Kidney (tissue), 14 donors: ENCODE data around the gene ABCG2. TPM values are rescaled to one million over a fixed set of nuclear protein-coding genes. Genes with fewer than 3 reads are reported as not detected.

Experiments used
- DNase-seq, 5 donors: peaks; one replicate each; pipeline ENCODE4 v3.0.0-alpha.2; 2013 to 2020
- FAIRE-seq: peaks from 2 replicates; lab custom pipeline; 2012; peaks lifted over from hg19 to GRCh38; lab: Jason Lieb, UNC
- H3K27ac ChIP-seq, 2 donors: one replicate each; pipeline ENCODE4 v1.7.0; 2013; ENCODE audit warnings: low read depth in 2 of 2, low read length in 2 of 2, inconsistent platforms in 1 of 2
- H3K27me3 ChIP-seq: one replicate; pipeline ENCODE4 v1.7.1; 2013; ENCODE audit warnings: low read length, inconsistent platforms; ENCODE audit not compliant: control insufficient read depth, insufficient read depth
- H3K36me3 ChIP-seq, 3 donors: one replicate each; pipeline versions ENCODE4 v1.7.0 to v1.7.1; 2013; ENCODE audit warnings: low read length in 3 of 3, control low read depth in 1 of 3, inconsistent platforms in 1 of 3; ENCODE audit not compliant: insufficient read depth in 3 of 3, control insufficient read depth in 2 of 3
- H3K4me1 ChIP-seq, 3 donors: one replicate each; pipeline versions ENCODE4 v1.7.0 to v1.7.1; 2013; ENCODE audit warnings: low read length in 3 of 3, inconsistent platforms in 1 of 3, low read depth in 1 of 3; ENCODE audit not compliant: control insufficient read depth in 2 of 3, insufficient read depth in 2 of 3
- H3K4me3 ChIP-seq, 3 donors: one replicate each; pipeline versions ENCODE4 v1.7.0 to v1.8.1; 2013; ENCODE audit warnings: low read length in 3 of 3, control low read depth in 1 of 3, inconsistent platforms in 1 of 3
- H3K9ac ChIP-seq, 3 donors: one replicate each; pipeline versions ENCODE4 v1.7.0 to v1.7.1; 2013; ENCODE audit warnings: low read length in 3 of 3, control low read depth in 1 of 3, inconsistent platforms in 1 of 3
- H3K9me3 ChIP-seq, 3 donors: one replicate each; pipeline versions ENCODE4 v1.7.0 to v1.7.1; 2013; ENCODE audit warnings: low read length in 3 of 3, control low read depth in 1 of 3, inconsistent platforms in 1 of 3; ENCODE audit not compliant: control insufficient read depth in 2 of 3, insufficient read depth in 1 of 3
- intact Hi-C: fragments of 100-400 bp; cut with DNase I; formaldehyde crosslinking; loops from one replicate; pipeline ENCODE4 v1.11.1; 2022
- polyA plus RNA-seq: library from polyadenylated mRNA; stranded (reverse); fragments of 350-450 nt; fragmentation: Illumina TruSeq; extraction: RNeasy Lipid Tissue Mini Kit (QIAGEN cat#74804); gene quantifications from one replicate; pipeline ENCODE4 v1.2.3, GENCODE V29; 2014; ENCODE audit warnings: low read depth, low replicate concordance; ENCODE audit not compliant: insufficient read depth
- total RNA-seq: library from RNA; stranded (reverse); fragmentation: NEBNext Ultra II Directional; extraction: Animal tissue kit (Norgen Biotek cat#: 25700); gene quantifications from one replicate; pipeline ENCODE4 v1.2.1, GENCODE V29; 2021
- TF ChIP-seq, protein P1 (sequence below): IDR thresholded peaks from 3 replicates; pipeline ENCODE4 v1.5.1; 2012; ENCODE audit warnings: mild to moderate bottlenecking, moderate library complexity, borderline replicate concordance; ENCODE audit not compliant: insufficient read depth; ENCODE audit errors: extremely low read depth
- donor health status: control.
- donor health status: control.
- donor health status: control.
- donor health status: control.
- donor health status: control.
- donor health status: DM: yes; HTN: yes; CAD: no.
- donor health status: Normal renal cell carcinoma (clear cell type).

ABCG2 gene
- total and polyA plus RNA-seq, 2 donors from 2014 or later: 1.5 to 4.7 TPM

DNA sequence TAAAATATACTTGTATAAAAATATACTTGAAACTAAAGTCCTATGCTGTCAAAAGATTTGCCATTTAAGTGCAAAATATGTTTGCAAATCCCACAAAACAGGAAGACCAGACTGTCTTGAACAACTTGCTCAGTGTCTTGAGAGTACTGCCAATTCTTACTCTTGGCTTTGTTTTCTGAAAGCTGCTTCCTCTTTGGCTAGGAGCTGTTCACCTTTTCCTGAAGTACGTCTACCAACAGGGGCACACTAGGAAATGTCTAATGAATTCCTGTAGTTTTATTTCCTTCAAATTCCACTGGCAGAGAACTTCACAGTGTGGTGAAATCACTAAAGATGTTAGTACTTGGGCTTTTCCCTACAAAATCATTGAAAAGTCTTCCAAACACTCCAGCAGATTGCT, 46.4 kb upstream of the ABCG2 start:
- Histone ChIP-seq H3K27me3 (no peaks in the 10 kb centered on the region), H3K36me3 (no peaks in the 10 kb centered on the region), H3K9ac (no peak overlapping the region), H3K4me1 (no peaks in the 10 kb centered on the region), H3K27ac (no peak overlapping the region), H3K9me3 (no peaks in the 10 kb centered on the region), H3K4me3 (no peak overlapping the region)
- DNase-seq (no peak), FAIRE-seq (peak; percentile 6)
- TF ChIP-seq, protein P1, sequence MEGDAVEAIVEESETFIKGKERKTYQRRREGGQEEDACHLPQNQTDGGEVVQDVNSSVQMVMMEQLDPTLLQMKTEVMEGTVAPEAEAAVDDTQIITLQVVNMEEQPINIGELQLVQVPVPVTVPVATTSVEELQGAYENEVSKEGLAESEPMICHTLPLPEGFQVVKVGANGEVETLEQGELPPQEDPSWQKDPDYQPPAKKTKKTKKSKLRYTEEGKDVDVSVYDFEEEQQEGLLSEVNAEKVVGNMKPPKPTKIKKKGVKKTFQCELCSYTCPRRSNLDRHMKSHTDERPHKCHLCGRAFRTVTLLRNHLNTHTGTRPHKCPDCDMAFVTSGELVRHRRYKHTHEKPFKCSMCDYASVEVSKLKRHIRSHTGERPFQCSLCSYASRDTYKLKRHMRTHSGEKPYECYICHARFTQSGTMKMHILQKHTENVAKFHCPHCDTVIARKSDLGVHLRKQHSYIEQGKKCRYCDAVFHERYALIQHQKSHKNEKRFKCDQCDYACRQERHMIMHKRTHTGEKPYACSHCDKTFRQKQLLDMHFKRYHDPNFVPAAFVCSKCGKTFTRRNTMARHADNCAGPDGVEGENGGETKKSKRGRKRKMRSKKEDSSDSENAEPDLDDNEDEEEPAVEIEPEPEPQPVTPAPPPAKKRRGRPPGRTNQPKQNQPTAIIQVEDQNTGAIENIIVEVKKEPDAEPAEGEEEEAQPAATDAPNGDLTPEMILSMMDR: no peak
- intact Hi-C loops: no loop called here

DNA sequence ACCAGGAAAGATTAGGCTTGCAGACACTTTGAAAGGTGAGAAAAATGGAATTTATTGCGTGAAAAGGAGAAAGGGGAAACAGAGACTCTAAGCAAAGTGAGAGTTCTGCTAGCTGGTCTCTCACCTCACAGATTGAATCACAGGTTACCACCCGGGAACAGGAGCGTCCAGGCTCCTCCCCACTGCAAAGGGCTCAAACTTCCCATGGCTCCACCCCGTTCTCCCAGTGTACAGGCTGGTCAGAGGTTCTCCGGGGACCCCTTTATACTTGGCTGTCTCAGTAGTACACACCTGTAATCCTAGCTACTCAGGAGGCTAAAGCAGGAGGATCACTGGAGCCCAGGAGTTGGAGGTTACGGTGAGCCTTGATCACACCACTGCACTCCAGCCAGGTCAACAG, 44.0 kb upstream of the ABCG2 start:
- Histone ChIP-seq H3K9me3 (no peaks in the 10 kb centered on the region), H3K36me3 (no peaks in the 10 kb centered on the region), H3K27ac (no peak overlapping the region), H3K9ac (no peak overlapping the region), H3K4me3 (no peak overlapping the region), H3K4me1 (no peaks in the 10 kb centered on the region), H3K27me3 (no peaks in the 10 kb centered on the region)
- DNase-seq (no peak), FAIRE-seq (no peak)
- TF ChIP-seq, protein P1: no peak
- intact Hi-C loops: no loop called here

DNA sequence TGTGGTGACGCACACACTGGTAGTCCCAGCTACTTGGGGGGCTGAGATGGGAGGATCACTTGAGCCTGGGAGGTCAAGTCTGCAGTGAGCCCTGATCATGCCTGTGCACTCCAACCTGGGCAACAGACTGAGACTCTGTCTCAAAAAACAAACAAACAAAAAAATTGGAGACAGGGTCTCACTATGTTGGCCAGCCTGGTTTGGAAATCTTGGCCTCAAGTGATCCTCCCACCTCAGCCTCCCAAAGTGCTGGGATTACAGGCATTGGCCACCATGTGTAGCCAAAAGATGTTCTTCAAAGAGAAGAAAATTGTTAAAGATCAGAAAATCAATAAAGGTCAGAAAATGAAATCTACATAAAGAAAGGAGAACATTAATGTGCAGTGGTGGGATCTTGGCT, 41.7 kb upstream of the ABCG2 start:
- Histone ChIP-seq H3K9me3 (no peaks in the 10 kb centered on the region), H3K4me1 (no peaks in the 10 kb centered on the region), H3K36me3 (no peaks in the 10 kb centered on the region), H3K27me3 (no peaks in the 10 kb centered on the region), H3K4me3 (no peak overlapping the region), H3K27ac (no peak overlapping the region), H3K9ac (no peak overlapping the region)
- TF ChIP-seq, protein P1: no peak
- intact Hi-C loops: no loop called here
- FAIRE-seq (no peak), DNase-seq (no peak)

DNA sequence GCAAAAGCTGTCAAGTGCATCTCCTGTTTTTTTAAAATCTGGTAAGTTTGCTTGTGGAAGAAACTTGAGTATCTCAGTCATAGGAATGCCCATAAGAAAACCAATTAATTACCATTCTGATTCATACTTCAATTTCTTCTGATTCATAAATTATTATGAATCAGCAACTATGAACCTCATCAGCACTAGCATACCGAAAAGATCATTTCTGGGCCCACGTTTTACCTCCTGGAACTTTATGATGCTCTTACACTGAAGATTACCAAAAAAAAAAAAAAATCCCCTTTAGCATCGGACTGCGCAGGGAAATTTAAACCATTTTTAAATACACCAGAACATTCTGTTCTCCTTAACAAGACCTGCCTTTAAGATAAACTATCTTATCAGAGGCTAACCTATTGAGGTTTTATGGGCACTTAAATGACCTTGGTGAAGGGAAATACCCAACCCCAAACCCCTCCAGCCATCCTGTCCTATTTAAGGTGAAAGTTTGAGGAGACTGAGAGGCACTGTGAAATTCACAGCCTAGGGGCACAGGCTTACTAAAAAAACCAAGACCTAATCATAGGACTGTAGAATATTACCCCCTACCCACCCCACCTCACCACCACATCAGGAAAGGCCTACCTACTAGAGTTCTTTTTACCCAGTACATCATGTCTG, 38.2 kb upstream of the ABCG2 start:
- no peak overlapping the region for H3K4me3 ChIP-seq
- H3K9ac ChIP-seq: no peak overlapping the region
- TF ChIP-seq, protein P1: no peak
- intact Hi-C loops: no loop called here
- DNase-seq (no peak), FAIRE-seq (no peak)
- no peaks in the 10 kb centered on the region for H3K4me1 ChIP-seq
- no peak overlapping the region for H3K27ac ChIP-seq
- H3K36me3 ChIP-seq: no peaks in the 10 kb centered on the region
- H3K27me3 ChIP-seq: no peaks in the 10 kb centered on the region
- no peaks in the 10 kb centered on the region for H3K9me3 ChIP-seq
